ENCODE results near the gene TMEM217. TPM values are rescaled to one million over a fixed set of nuclear protein-coding genes. Genes with fewer than 3 reads are reported as not detected.

TMEM217 gene
- total and polyA plus RNA-seq, 2 of the 8 experiments (the other 6 are each of a cell fraction or from before 2014, with no cell fraction given) = 0.60 to 1.1 TPM

- DNase-seq (ENCODE audit: low read depth in 1 of 2, low spot score in 2 of 2) = no peak
- TF ChIP-seq CEBPB (IDR thresholded peaks at IDR 0.05; ENCODE audit: low read depth, low read length) (no peak), SP1 (IDR thresholded peaks at IDR 0.05; ENCODE audit: low read depth, low read length) (no peak)
Measured at GRCh38 chr6:37225350-37226169, 32.4 kb downstream of the TMEM217 start.

More at GRCh38 chr6:37225350-37226169, 32.4 kb downstream of the TMEM217 start:
- Histone ChIP-seq H2BK15ac (ENCODE audit: low read length) (no peak overlapping the region), H3K23me2 (ENCODE audit: low read depth, low read length) (peaks cover 5% of the 10 kb centered on the region; the same call in 1 of the 2 replicates), H3K27me3 (replicated peaks in 1 of 4; ENCODE audit: control insufficient read depth in 3 of 4, extremely low read depth in 1 of 4, insufficient read depth in 3 of 4, low read length in 3 of 4) (no peaks in the 10 kb centered on the region), H3K14ac (ENCODE audit: insufficient read length) (no peak overlapping the region), H3K23ac (ENCODE audit: insufficient read length) (no peak overlapping the region), H4K5ac (ENCODE audit: insufficient read length, low read depth, low read length) (no peak overlapping the region), H2BK120ac (replicated peaks; ENCODE audit: low read depth, low read length) (no peak overlapping the region), H3K4ac (replicated peaks; ENCODE audit: insufficient read length, low read depth, low read length) (no peak overlapping the region), H3K4me1 (replicated peaks in 1 of 4; ENCODE audit: control insufficient read depth in 3 of 4, insufficient read depth in 4 of 4, low read length in 3 of 4) (peaks cover 0 to 2% (median 0%) of the 10 kb centered on the region in 4 experiments; a peak in 1 of 7 replicates), H3K18ac (ENCODE audit: extremely low read depth, low read length) (no peak overlapping the region), H3K27ac (ENCODE audit: low read depth, low read length) (no peak overlapping the region), H2BK12ac (ENCODE audit: low read depth, low read length) (no peak overlapping the region), H3K9ac (replicated peaks in 1 of 4; ENCODE audit: extremely low read depth in 1 of 4, low read depth in 3 of 4, low read length in 3 of 4) (no peak overlapping the region), H3K4me2 (ENCODE audit: insufficient read depth in 1 of 2, low read depth in 2 of 2, low read length in 2 of 2) (no peak overlapping the region), H4K20me1 (replicated peaks in 1 of 2; ENCODE audit: control insufficient read depth in 1 of 2, insufficient read depth in 2 of 2, low read length in 2 of 2) (no peaks in the 10 kb centered on the region), H3K9me3 (ENCODE audit: insufficient read depth in 2 of 2, low read depth in 1 of 2, low read length in 1 of 2) (no peaks in the 10 kb centered on the region), H2AK5ac (ENCODE audit: low read depth, low read length) (no peak overlapping the region), H2BK5ac (ENCODE audit: low read depth, low read length) (no peak overlapping the region), H2AFZ (ENCODE audit: low read length) (0 out of 2 replicates have a peak overlapping the region, but pooled peaks have one; percentile 25), H3K36me3 (ENCODE audit: control insufficient read depth in 2 of 4, insufficient read depth in 4 of 4, low read length in 3 of 4) (no peaks in the 10 kb centered on the region), H3K56ac (replicated peaks; ENCODE audit: insufficient read length, low read depth, low read length) (no peak overlapping the region), H4K91ac (replicated peaks; ENCODE audit: insufficient read length, low read length) (no peak overlapping the region), H2BK20ac (ENCODE audit: low read length) (no peak overlapping the region), H4K8ac (ENCODE audit: extremely low read depth, insufficient read depth, low read length) (no peak overlapping the region), H3K79me1 (ENCODE audit: low read depth, low read length) (no peaks in the 10 kb centered on the region), H3K79me2 (ENCODE audit: control insufficient read depth in 1 of 2, insufficient read depth in 2 of 2, low read length in 2 of 2) (no peaks in the 10 kb centered on the region), H3K4me3 (ENCODE audit: extremely low read depth in 1 of 4, insufficient read depth in 2 of 4, low read depth in 3 of 4, low read length in 4 of 4) (no peak overlapping the region)
- ChIA-PET POLR2A (ENCODE audit: partially characterized antibody) (no interaction called here), CTCF (ENCODE audit: partially characterized antibody) (interaction anchor here (1.5 to 2.0 kb wide), 3 partner anchors 15 to 208 kb away, joined by 5 to 6 read pairs (median 6); no protein-coding TSS in a partner anchor)
- FAIRE-seq = no peak
- WGBS, 2 experiments (ENCODE audit: extremely low coverage in 1 of 2, insufficient coverage in 1 of 2, insufficient read length in 1 of 2, insufficient replicate concordance in 2 of 2, low coverage in 1 of 2, low lambda C conversion rate in 2 of 2, missing lambda C conversion rate in 1 of 2) = 87% methylated on average over 5 of the region's 5 CpGs; no CpG with 5 or more reads in 1 of the 2 experiments
